ENCODE data around the gene ITFG1. TPM values are rescaled to one million over a fixed set of nuclear protein-coding genes. Genes with fewer than 3 reads are reported as not detected.

The ITFG1 gene
- total RNA-seq, 1 experiment from 2014 or later: 18.0 TPM

- Histone ChIP-seq H3K56ac (ENCODE audit: insufficient read length, low read depth, low read length) (no peak overlapping the region), H2BK15ac (ENCODE audit: low read depth, low read length) (no peak overlapping the region), H2BK5ac (ENCODE audit: insufficient read length, low read length) (no peak overlapping the region), H3K9ac (ENCODE audit: extremely low read depth, insufficient read length, low read length) (no peak overlapping the region), H3K27ac (ENCODE audit: insufficient read length, low read depth, low read length) (no peak overlapping the region), H2BK20ac (ENCODE audit: low read depth, low read length, poor library complexity, severe bottlenecking) (no peak overlapping the region), H3K14ac (ENCODE audit: insufficient read depth, low read length) (no peak overlapping the region), H2AFZ (ENCODE audit: low read length) (no peak overlapping the region), H3K4ac (ENCODE audit: low read depth, low read length) (no peak overlapping the region), H4K91ac (ENCODE audit: insufficient read length, low read depth, low read length) (no peak overlapping the region), H3K79me2 (ENCODE audit: insufficient read depth, low read length) (no peaks in the 10 kb centered on the region), H3K18ac (ENCODE audit: insufficient read length, low read depth, low read length) (no peak overlapping the region), H2AK5ac (ENCODE audit: insufficient read length, low read length) (no peak overlapping the region), H3K79me1 (ENCODE audit: insufficient read depth, low read depth, low read length, poor library complexity, severe bottlenecking) (no peaks in the 10 kb centered on the region), H4K20me1 (ENCODE audit: control insufficient read depth, insufficient read depth, insufficient read length) (no peaks in the 10 kb centered on the region), H3T11ph (ENCODE audit: low read length) (no peak overlapping the region), H3K9me3 (ENCODE audit: control insufficient read depth, low read depth, low read length) (no peaks in the 10 kb centered on the region), H3K4me2 (ENCODE audit: insufficient read depth, insufficient read length, low read length) (no peak overlapping the region), H2BK120ac (ENCODE audit: low read depth, low read length, poor library complexity, severe bottlenecking) (no peak overlapping the region), H4K8ac (replicated peaks; ENCODE audit: insufficient read length, low read depth, low read length) (no peak overlapping the region), H3K23ac (ENCODE audit: insufficient read length, low read depth, low read length) (no peak overlapping the region), H3K4me1 (ENCODE audit: insufficient read depth, low read length) (no peaks in the 10 kb centered on the region), H2BK12ac (ENCODE audit: insufficient read length, low read depth, low read length) (no peak overlapping the region), H3K23me2 (ENCODE audit: insufficient read length, low read depth, low read length, poor library complexity, severe bottlenecking) (no peaks in the 10 kb centered on the region), H4K5ac (ENCODE audit: insufficient read length, low read depth, low read length) (no peak overlapping the region), H3K27me3 (ENCODE audit: insufficient read depth, low read length) (no peaks in the 10 kb centered on the region)
- Mint-ChIP-seq H3K36me3 (ENCODE audit: insufficient read depth in 1 of 3, low read depth in 3 of 3) (no peaks in the 10 kb centered on the region), H3K4me3 (no peak overlapping the region), H3K9me3 (no peaks in the 10 kb centered on the region), H3K4me1 (no peaks in the 10 kb centered on the region), H3K27me3 (ENCODE audit: low read depth) (no peaks in the 10 kb centered on the region), H3K27ac (no peak overlapping the region)
- TF ChIP-seq CTCF (conservative IDR thresholded peaks at IDR 0.05): no peak
- no peak for DNase-seq
- WGBS (ENCODE audit: extremely low coverage, insufficient read length, low lambda C conversion rate): no CpG with 5 or more reads among the region's 3 CpGs
These were observed 213.2 kb downstream of the ITFG1 start for GRCh38 chr16:47247690-47248089.
